K562 (cell line): ENCODE data around the gene B9D2.

ENCODE experiments used
- CHD2 ChIP-seq: IDR thresholded peaks from 2 replicates; pipeline ENCODE4 v1.6.1; 2011; ENCODE audit warnings: low read depth, low read length
- CTCF ChIP-seq, 3 experiments: IDR thresholded peaks in 2 of 3; conservative IDR thresholded peaks in 1 of 3; 2 replicates each; pipeline ENCODE4 v1.5.1; 2011 to 2012; ENCODE audit warnings: low read length in 3 of 3, mild to moderate bottlenecking in 3 of 3, control low read depth in 2 of 3, improper control_type of control experiment in 1 of 3, inconsistent platforms in 1 of 3, low read depth in 1 of 3, mixed read lengths in 1 of 3, moderate library complexity in 1 of 3; ENCODE audit not compliant: insufficient read depth in 2 of 3
- E2F6 ChIP-seq, 2 experiments: IDR thresholded peaks; 2 replicates each; pipeline ENCODE4 v1.6.1; 2011; ENCODE audit warnings: borderline replicate concordance in 1 of 2, control low read depth in 1 of 2, low read depth in 1 of 2, low read length in 1 of 2, mild to moderate bottlenecking in 1 of 2, mixed read lengths in 1 of 2, moderate library complexity in 1 of 2; ENCODE audit not compliant: insufficient read depth in 1 of 2, insufficient read length in 1 of 2, poor library complexity in 1 of 2, severe bottlenecking in 1 of 2; ENCODE audit errors: extremely low read depth in 1 of 2
- HEY1 ChIP-seq: fragments of 250-450 bp; sonication (Bioruptor Pico); IDR thresholded peaks from 2 replicates; pipeline ENCODE4 v1.5.0; 2020; ENCODE audit warnings: mild to moderate bottlenecking, moderate library complexity, borderline replicate concordance
- MYC ChIP-seq, 2 experiments: fragments of 250-450 bp in 1 of 2; sonication (Bioruptor Pico) in 1 of 2; IDR thresholded peaks; 2 replicates each; pipeline versions ENCODE4 v1.5.1 to v1.6.1; 2012 to 2021; ENCODE audit warnings: low read depth in 2 of 2, borderline replicate concordance in 1 of 2, improper control_type of control experiment in 1 of 2, low read length in 1 of 2, mild to moderate bottlenecking in 1 of 2, moderate library complexity in 1 of 2
- NR2C2 ChIP-seq, 2 experiments: fragments of 200-800 bp in 1 of 2; sonication (Bioruptor generic) in 1 of 2; sonication (generic) in 1 of 2; formaldehyde crosslinking in 1 of 2; IDR thresholded peaks; 2 replicates each; pipeline versions ENCODE4 v1.6.1 to v1.8.0; 2016 to 2022; ENCODE audit warnings: mild to moderate bottlenecking in 1 of 2, missing compliant biosample characterization in 1 of 2, missing genetic modification characterization in 1 of 2, missing genetic modification reagents in 1 of 2
- TAF1 ChIP-seq: IDR thresholded peaks from 2 replicates; pipeline ENCODE4 v1.6.1; 2011; ENCODE audit warnings: mild to moderate bottlenecking, low read length, moderate library complexity; ENCODE audit not compliant: insufficient read depth, control insufficient read depth, severe bottlenecking; ENCODE audit errors: extremely low read depth
- TSHZ1 ChIP-seq: fragments of 250-450 bp; sonication (Bioruptor Pico); IDR thresholded peaks from 2 replicates; pipeline ENCODE4 v1.4.0; 2020; ENCODE audit warnings: mild to moderate bottlenecking, moderate library complexity

DNA sequence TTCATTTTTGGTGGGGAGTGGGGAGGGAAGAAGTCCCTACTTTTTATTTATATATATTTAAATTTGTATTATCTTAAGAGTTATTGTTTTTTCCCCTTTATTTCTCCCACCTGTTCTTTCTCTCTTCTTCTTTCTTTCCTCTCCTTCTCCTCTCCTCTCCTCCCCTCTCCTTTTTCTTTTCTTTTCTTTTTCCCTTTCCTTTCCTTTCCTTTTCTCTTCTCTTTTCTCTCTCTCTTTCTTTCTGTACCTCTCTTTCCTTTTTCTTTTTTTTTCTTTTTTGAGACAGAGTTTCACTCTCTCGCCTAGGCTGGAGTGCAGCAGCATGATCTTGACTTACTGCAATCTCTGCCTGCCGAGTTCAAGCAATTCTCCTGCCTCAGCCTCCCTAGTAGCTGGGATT, 35.6 kb upstream of the B9D2 start:
- TF ChIP-seq HEY1 (CRISPR knock-in tag): no peak
- no peak for TF ChIP-seq CTCF (IDR thresholded peaks at IDR 0.05 in 2 of 3, conservative IDR thresholded peaks at IDR 0.05 in 1 of 3; ENCODE audit: insufficient read depth in 2 of 3, low read depth in 1 of 3, low read length in 3 of 3)
- TF ChIP-seq TAF1: no peak
- no peak for TF ChIP-seq NR2C2 (CRISPR knock-in tag; IDR thresholded peaks at IDR 0.05)
- TF ChIP-seq NR2C2 (tag; IDR thresholded peaks at IDR 0.05): no peak
- TF ChIP-seq E2F6 (IDR thresholded peaks at IDR 0.05; ENCODE audit: borderline replicate concordance in 1 of 2, extremely low read depth in 1 of 2, insufficient read depth in 1 of 2, insufficient read length in 1 of 2, low read depth in 1 of 2, low read length in 1 of 2, poor library complexity in 1 of 2, severe bottlenecking in 1 of 2): no peak
- TF ChIP-seq TSHZ1 (CRISPR knock-in tag): no peak
- no peak for TF ChIP-seq CHD2
- TF ChIP-seq MYC (IDR thresholded peaks at IDR 0.05; ENCODE audit: low read depth, low read length): no peak
- no peak for TF ChIP-seq MYC (CRISPR knock-in tag; IDR thresholded peaks at IDR 0.05; ENCODE audit: borderline replicate concordance, low read depth)
